Skin epidermis (tissue), 12 donors: ENCODE results near the gene CCDC40.

Experiments used
- H3K27ac ChIP-seq, 21 experiments: fragments of 200-600 bp; sonication (generic) in 11 of 21; one replicate each; pipeline ENCODE4 v1.5.0; 2020; ENCODE audit warnings: mild to moderate bottlenecking in 3 of 21, inconsistent platforms in 2 of 21, moderate library complexity in 2 of 21
- H3K4me3 ChIP-seq, 7 experiments: fragments of 200-600 bp; sonication (generic) in 2 of 7; one replicate each; pipeline ENCODE4 v1.5.0; 2020; ENCODE audit warnings: inconsistent platforms in 2 of 7, mild to moderate bottlenecking in 2 of 7, moderate library complexity in 1 of 7

CCDC40 gene

DNA sequence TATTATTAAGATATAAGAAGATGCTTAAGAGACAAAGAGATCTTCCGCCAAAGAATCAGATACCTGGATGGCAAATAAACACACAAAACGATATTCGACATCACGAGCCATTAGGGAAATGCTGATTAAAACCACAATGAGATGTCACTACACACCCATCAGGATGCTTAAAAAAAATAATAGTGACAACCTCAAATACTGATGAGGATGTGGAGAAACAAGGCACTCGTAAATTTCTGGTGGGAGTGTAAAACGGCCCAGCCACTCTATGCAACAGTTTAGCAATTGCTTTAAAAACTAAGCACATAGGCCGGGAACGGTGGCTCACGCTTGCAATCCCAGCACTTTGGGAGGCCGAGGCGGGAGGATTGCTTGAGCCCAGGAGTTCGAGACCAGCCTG, 40.2 kb upstream of the CCDC40 start:
- H3K4me3 ChIP-seq = no peak overlapping the region
- H3K27ac ChIP-seq = peak overlapping the region in 10 of 21 experiments; percentile 37 to 88 (median 71)

GRCh38 chr17:79997011-79997660, 39.3 kb upstream of the CCDC40 start:
- H3K4me3 ChIP-seq = no peak overlapping the region
- H3K27ac ChIP-seq = peak overlapping the region in 13 of 21 experiments; percentile 27 to 88 (median 66)

DNA sequence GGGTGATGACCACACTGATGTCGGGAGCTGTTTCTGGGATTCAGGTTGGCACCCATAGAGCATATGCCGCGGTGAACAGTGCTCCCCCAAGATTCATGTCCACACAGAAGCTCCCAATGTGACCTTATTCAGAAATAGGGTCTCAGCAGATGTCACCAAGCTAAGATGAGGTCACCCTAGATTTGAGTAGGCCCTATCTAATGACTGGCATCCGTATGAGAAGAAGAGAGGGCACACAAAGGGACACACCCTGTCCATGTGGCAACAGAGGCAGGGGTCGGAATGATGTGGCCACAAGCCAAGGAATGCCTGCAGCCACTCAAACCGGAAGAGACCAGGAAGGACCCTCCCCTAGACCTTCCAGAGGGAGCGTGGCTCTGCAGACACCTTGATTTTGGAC, 36.3 kb upstream of the CCDC40 start:
- H3K27ac ChIP-seq = no peak overlapping the region

GRCh38 chr17:80000981-80001775, 35.3 kb upstream of the CCDC40 start:
- no peak overlapping the region for H3K27ac ChIP-seq
- H3K4me3 ChIP-seq = no peak overlapping the region

More for the DNA sequence above, 36.3 kb upstream of the CCDC40 start:
- H3K4me3 ChIP-seq = no peak overlapping the region

- Histone ChIP-seq H3K4me3 (no peak overlapping the region), H3K27ac (no peak overlapping the region)
These were observed 34.3 kb upstream of the CCDC40 start for GRCh38 chr17:80002070-80002641.

DNA sequence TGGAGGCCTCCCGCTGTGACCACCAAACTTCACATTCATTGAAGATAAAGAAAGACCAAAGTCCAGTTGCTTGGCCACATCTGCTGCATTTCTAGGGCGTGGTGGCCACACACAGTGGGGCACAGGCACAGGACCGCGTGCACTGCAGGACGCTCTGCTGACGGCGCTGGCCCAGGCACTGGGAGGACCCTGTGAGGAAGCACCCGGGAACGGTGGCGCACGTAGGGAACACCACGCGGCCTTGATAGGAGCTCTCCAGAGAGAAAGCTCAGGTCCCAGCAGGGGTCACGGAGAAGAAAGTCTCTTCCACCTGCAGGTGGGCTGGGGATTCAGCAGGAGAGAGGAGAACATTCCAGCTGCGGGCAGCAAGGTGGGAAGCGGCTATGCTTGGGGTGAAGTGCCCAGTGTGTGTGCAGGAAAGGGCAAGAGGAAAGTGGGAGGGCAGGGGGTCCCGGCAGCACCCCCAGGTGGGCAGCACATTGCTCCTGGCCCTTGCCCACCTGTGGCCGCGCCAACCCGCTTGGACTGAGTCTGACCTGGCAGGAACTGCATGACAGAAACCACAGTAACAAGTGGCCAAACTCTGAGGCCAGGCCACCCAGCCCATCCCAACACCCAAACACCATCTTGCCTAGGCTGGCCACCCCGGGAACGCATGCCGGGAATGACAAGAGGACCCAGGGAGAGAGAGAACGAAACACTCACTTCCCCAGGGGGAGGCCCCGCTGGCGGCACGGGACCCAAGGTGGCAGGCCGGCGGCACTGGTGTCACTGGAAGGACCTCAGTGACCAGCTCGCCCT, 33.6 kb upstream of the CCDC40 start:
- H3K4me3 ChIP-seq = no peak overlapping the region

DNA sequence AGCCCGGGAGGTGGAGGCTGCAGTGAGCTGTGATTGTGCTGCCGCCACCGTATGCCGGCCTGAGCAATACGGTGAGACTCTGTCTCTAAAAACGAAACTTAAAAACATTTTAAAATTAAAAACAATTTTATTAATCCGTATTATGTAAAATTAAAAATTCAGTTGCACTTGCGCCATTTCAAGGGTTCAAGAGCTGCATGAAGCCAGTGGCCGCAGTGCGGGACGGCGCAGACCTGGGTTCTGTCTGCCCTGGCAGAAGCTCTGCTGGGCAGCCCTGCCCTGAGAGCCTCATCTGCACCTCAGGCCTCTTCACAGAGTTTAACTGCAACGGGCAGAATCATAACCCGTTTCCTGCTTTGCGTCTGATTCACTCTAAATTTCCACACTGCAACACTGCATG, 32.5 kb upstream of the CCDC40 start:
- H3K27ac ChIP-seq = no peak overlapping the region

More for the DNA sequence above, 33.6 kb upstream of the CCDC40 start:
- H3K27ac ChIP-seq = no peak overlapping the region

DNA sequence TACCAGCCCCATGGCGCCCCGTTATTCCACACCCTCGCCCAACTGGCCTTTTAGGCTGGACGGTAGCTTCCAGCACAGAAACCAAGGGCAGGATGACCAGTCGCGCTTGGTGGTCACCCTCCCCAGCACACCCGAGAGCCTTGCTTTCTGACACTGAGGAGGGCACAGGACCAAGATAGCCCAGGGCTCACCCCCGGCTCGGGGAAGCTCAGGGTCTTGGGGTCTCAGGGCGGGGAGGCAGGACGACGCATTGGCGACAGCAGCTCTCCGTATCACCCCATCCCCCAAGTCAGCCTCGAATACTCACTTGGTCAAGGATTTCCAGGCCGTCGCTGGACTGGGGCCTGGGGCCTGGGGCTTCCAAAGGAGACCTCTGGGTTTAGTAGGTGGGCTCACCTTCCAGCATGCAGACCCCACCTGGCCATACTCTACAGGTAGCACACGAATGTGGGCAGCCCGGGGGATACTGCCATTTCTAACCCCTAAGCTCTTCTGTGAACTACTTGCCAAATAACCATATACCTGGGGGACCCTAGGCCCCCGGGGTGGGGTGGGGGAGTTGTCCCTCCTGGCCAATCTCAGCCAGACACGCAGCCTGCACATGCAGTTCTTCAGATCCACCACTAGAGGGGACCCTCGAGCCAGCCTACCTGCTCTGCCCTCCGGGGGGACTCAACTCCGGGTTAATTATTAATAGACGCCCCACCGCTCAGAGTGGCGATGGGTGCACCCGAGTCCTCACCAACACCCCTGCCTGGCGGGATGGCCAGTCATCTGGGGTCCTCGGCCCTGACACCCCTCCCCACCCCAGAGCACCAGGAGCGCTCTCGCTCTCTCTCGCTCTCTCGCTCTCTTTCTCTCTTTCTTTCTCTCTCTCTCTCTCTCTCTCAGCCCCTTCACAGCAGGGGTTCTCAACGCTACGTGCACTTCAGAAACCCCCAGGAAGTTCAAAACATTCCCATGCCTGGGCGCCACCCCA, 30.8 kb upstream of the CCDC40 start:
- no peak overlapping the region for H3K4me3 ChIP-seq
- H3K27ac ChIP-seq = no peak overlapping the region

More for the DNA sequence above, 32.5 kb upstream of the CCDC40 start:
- no peak overlapping the region for H3K4me3 ChIP-seq

- Histone ChIP-seq H3K27ac (no peak overlapping the region), H3K4me3 (no peak overlapping the region)
These were observed 30.1 kb upstream of the CCDC40 start for GRCh38 chr17:80006339-80006720.

DNA sequence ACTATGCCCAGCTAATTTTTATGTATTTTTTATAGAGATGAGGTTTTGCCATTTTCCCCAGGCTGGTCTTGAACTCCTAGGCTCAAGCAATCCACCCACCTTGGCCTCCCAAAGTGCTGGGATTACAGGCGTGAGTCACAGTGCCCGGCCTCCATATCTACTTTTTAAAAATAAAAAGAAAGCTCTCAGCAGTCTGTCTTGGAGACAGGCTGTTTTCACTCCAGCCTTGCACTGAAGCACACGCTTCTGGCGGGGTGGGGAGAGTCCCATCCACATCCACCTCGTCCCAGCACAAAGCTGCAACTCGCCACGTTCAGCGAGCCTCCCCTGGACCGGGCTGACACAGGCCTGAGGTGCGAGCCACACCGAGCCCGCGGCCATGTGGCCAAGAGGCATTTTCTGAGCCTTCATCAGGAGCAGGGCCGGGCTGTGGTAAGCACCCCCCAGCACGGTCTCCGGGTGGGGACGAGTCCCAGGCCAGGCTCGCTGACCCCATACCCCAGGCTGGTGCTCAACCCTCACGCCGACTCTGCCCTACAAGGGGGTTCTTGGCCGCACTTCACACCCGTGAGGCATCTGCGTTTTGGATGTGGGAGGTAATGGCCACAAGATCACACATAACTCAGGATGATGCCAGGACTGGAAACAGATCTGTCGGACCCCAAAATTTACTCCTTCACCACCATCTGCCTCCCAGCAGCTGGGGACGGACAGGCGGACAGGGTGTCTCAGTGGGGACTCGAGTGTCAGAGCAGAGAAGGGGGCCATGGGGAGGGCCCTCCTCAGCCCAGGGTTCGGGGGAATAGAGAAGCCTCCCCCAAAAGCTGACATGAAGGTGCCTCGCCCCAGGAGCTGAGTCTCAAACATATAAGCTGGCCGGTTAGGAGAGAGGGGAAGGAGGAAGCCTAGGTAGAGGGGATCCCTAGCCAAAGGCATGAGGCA, 29.4 kb upstream of the CCDC40 start:
- Histone ChIP-seq H3K27ac (no peak overlapping the region), H3K4me3 (no peak overlapping the region)

DNA sequence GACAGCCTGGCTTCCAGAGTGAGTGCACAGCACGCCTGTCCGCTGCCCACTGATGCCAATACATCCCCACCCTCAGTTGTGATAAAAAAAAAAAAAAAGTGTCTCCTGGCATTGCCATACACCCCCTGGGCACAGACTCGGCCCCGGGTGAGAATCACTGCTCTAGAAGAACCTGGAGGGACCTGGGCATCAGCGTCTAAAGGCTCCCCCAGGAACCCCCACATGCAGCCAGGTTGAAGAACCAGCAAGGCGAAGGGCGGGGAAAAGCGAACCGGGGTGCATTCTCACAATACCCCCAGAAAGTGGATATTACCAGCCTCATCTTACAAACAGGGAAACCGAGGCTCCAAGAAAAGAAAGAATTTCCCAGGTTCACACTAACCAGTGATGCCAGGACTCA, 28.5 kb upstream of the CCDC40 start:
- no peak overlapping the region for H3K27ac ChIP-seq
- no peak overlapping the region for H3K4me3 ChIP-seq

DNA sequence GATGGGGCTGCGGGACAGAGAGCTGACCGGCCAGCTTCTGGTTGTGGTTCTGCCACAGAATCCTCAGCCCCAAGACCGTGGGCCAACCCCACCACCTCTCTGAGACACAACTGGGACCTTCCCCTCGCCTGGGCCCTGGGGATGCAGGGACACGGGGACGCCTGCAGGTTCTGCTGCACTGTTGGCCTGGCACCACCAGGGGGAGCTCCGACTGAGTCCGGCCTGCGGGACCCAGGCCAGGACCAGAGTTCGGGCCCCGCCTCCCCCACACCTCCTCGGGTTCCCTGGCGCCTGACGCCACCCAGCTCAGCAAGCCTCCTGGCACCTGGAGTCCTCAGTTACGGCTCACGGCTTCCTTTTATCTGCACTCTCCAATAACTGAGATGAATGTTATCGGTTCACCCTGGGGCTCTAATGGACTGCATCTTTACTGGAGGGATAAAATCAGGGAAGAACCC, 28.0 kb upstream of the CCDC40 start:
- Histone ChIP-seq H3K4me3 (no peak overlapping the region), H3K27ac (no peak overlapping the region)

DNA sequence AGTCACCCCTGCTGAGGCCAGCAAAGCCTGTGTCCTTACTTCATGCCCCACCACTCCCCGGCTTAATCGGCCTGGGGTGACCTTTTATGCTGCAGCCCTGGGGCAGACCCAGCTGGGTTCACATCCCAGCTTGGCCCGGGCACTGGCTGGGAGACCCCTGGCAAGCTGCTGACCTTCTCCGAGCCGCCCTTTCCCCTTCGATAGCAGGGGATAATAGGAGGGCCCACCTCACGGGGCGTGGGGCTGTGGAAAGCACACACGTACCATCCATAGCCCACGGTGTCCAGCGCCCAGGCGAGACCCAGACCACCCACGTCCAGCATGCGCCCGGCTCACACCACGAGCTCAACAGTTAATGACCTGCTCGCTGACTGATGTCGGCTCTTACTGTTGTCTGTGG, 27.6 kb upstream of the CCDC40 start:
- H3K27ac ChIP-seq = no peak overlapping the region
- H3K4me3 ChIP-seq = no peak overlapping the region

- Histone ChIP-seq H3K4me3 (no peak overlapping the region), H3K27ac (no peak overlapping the region)
These were observed 26.8 kb upstream of the CCDC40 start for GRCh38 chr17:80009391-80010282.

- H3K27ac ChIP-seq = no peak overlapping the region
- no peak overlapping the region for H3K4me3 ChIP-seq
These were observed 26.1 kb upstream of the CCDC40 start for GRCh38 chr17:80010283-80010858.

- H3K4me3 ChIP-seq = no peak overlapping the region
- no peak overlapping the region for H3K27ac ChIP-seq
These were observed 24.4 kb upstream of the CCDC40 start for GRCh38 chr17:80011989-80012555.
